Daoy (cell line): ENCODE data around the gene NSG2. TPM values are rescaled to one million over a fixed set of nuclear protein-coding genes. Genes with fewer than 3 reads are reported as not detected.

Experiments used
- DNase-seq: peaks from one replicate; pipeline ENCODE4 v3.0.0-alpha.2; 2015; ENCODE audit warnings: low read depth
- total RNA-seq: library from RNA; depleted of rRNA; stranded (reverse); fragments of >200 nt; shearing (Covaris generic); gene quantifications from 2 replicates; pipeline ENCODE4 v1.2.3, GENCODE V29; 2014; rRNA removed

Gene NSG2
- total RNA-seq, 1 experiment from 2014 or later, result not detected

GRCh38 chr5:174149989-174150388 is 104.5 kb downstream of the NSG2 start:
- no peak for DNase-seq

DNA sequence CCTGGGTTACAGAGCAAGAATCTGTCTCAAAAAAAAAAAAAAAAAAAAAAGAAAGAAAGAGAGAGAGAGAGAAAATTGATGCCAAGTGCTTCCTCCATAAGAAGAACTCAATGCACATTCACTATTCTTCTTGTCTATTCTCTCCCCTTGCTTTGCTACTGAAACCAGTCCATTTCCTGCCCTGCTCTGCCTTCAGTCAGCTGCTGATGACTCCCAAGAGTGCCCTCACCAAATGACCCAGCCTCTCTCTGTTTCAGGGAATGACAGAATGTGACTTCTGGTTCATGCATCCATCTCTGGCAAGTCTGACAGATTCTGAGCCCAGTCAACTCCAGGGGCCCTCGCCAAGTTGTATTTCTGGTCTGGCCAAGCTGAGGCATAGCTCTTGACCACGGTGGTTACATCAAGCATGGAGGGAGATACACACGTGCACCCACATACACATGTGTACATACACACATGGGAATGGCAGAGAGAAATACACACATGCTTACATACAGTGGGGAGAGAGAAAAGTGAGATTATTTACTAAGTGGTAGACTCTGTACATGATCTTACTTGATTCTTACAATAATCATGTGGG is 106.2 kb downstream of the NSG2 start:
- DNase-seq, result no peak

- DNase-seq, result no peak
Observed at GRCh38 chr5:174154559-174154958, 109.1 kb downstream of the NSG2 start.

DNA sequence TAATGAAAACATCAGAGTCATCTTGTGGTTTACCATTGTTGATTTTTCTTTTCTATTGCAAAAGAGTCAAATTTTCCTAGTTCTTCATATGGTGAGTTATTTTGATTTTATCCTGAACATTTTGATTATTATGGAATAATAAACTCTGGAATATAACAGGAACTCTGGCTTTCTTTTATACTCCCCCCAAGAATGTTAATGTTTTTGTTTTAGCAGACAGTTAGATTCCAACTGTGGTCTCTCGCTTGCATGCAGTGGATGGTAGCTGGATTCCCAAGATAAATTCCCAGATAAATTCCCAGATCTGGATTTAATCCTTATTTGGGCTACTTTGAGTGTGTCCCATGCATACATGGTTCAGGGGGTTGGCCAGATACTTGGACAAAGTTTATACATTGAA is 109.8 kb downstream of the NSG2 start:
- DNase-seq, result no peak

- DNase-seq, result no peak
Observed at GRCh38 chr5:174155706-174156105, 110.2 kb downstream of the NSG2 start.

GRCh38 chr5:174157048-174157447 is 111.5 kb downstream of the NSG2 start:
- no peak for DNase-seq

Other genes starting within 250 kb of the NSG2 start
- 14.5 and 21.4 TPM in 2 replicates for gene CPEB4, start 157.4 kb upstream of the NSG2 start, total RNA-seq
- not detected in 2 replicates for gene C5orf47, start 56.5 kb upstream of the NSG2 start, total RNA-seq